K562 (cell line): Measurements from ENCODE around the gene COG4. TPM values are rescaled to one million over a fixed set of nuclear protein-coding genes. Genes with fewer than 3 reads are reported as not detected.

Experiments
- ATAC-seq: fragments of 200-7000 bp; cut with Tn5 transposase; 3 replicates; pipeline ENCODE4 v1.9.1; 2020; ENCODE audit warnings: moderate library complexity
- BruUV-seq: library from RNA; stranded (reverse); fragments of 400-500 nt; replicated peaks from 2 replicates; lab custom pipeline; 2021; lab: Mats Ljungman, UMichigan
- CTCF ChIA-PET: fragments of 300-600 bp; formaldehyde crosslinking; extraction: SDS; loops from one replicate; lab custom pipeline; 2021; ENCODE audit warnings: low intra/inter-chr PET ratio; lab: Yijun Ruan, JAX
- POLR2A ChIA-PET: fragments of 300-600, 350-650 bp; sonication (Branson Sonifier 250); formaldehyde crosslinking; extraction: SDS; loops from one replicate; lab custom pipeline; 2021; ENCODE audit warnings: antibody characterized with exemption, inconsistent platforms; lab: Yijun Ruan, JAX
- DNase-seq, 4 experiments: peaks; one replicate each; pipeline versions ENCODE4 v3.0.0 to v3.0.0-alpha.2; 2011 to 2018; ENCODE audit warnings: low spot score in 3 of 4, mixed read lengths in 3 of 4; ENCODE audit errors: extremely low read depth in 1 of 4
- FAIRE-seq: peaks from 2 replicates; lab custom pipeline; 2011; peaks lifted over from hg19 to GRCh38; lab: Jason Lieb, UNC
- H2AFZ ChIP-seq: 2 replicates; pipeline ENCODE4 v1.6.0; 2011; ENCODE audit warnings: low read depth, low read length, control low read depth, inconsistent platforms
- H3K27ac ChIP-seq: fragments of 200-600 bp; 3 replicates; pipeline ENCODE4 v1.8.0; 2011; ENCODE audit warnings: low read depth, mild to moderate bottlenecking, control low read depth, inconsistent platforms, low read length, moderate library complexity, mixed read lengths; ENCODE audit errors: extremely low read depth
- H3K27me3 ChIP-seq, 2 experiments: fragments of 300-600 bp in 1 of 2; 2 replicates in 1 of 2; 3 replicates in 1 of 2; pipeline versions ENCODE4 v1.6.0 to v1.8.0; 2011; ENCODE audit warnings: inconsistent platforms in 2 of 2, low read length in 2 of 2, mild to moderate bottlenecking in 1 of 2, mixed read lengths in 1 of 2, moderate library complexity in 1 of 2; ENCODE audit not compliant: control insufficient read depth in 2 of 2, insufficient read depth in 2 of 2
- H3K36me3 ChIP-seq: fragments of 300-600 bp; 3 replicates; pipeline ENCODE4 v1.8.0; 2011; ENCODE audit warnings: mild to moderate bottlenecking, low read length, inconsistent platforms; ENCODE audit not compliant: control insufficient read depth, insufficient read depth
- H3K4me1 ChIP-seq, 2 experiments: fragments of 200-600 bp in 1 of 2; replicated peaks in 1 of 2; 2 replicates in 1 of 2; 3 replicates in 1 of 2; pipeline versions ENCODE4 v1.5.1 to v1.8.0; 2011; ENCODE audit warnings: inconsistent platforms in 2 of 2, low read length in 2 of 2, mild to moderate bottlenecking in 1 of 2, mixed read lengths in 1 of 2, moderate library complexity in 1 of 2; ENCODE audit not compliant: control insufficient read depth in 2 of 2, insufficient read depth in 2 of 2
- H3K4me2 ChIP-seq: 2 replicates; pipeline ENCODE4 v1.6.1; 2011; ENCODE audit warnings: low read length, control low read depth, inconsistent platforms, mixed read lengths; ENCODE audit not compliant: insufficient read depth
- H3K4me3 ChIP-seq: fragments of 200-600 bp; sonication (generic), shearing (Covaris generic); 2 replicates; pipeline ENCODE4 v1.5.1; 2016; ENCODE audit warnings: control low read depth, inconsistent platforms
- H3K79me2 ChIP-seq: fragments of 200-600 bp; 3 replicates; pipeline ENCODE4 v1.8.0; 2011; ENCODE audit warnings: low read length, inconsistent platforms; ENCODE audit not compliant: control insufficient read depth, insufficient read depth
- H3K9ac ChIP-seq, 2 experiments: 2 replicates each; pipeline versions ENCODE4 v1.6.0 to v1.6.1; 2011; ENCODE audit warnings: low read depth in 2 of 2, low read length in 2 of 2, control low read depth in 1 of 2, inconsistent platforms in 1 of 2, mild to moderate bottlenecking in 1 of 2, mixed read lengths in 1 of 2; ENCODE audit not compliant: insufficient read depth in 1 of 2
- H3K9me1 ChIP-seq: one replicate; pipeline ENCODE4 v1.6.0; 2011; ENCODE audit warnings: inconsistent platforms, mild to moderate bottlenecking, low read length, moderate library complexity; ENCODE audit not compliant: control insufficient read depth, insufficient read depth
- H3K9me3 ChIP-seq: replicated peaks from 2 replicates; pipeline ENCODE4 v1.5.1; 2011; ENCODE audit warnings: low read depth, low read length, inconsistent platforms; ENCODE audit not compliant: control insufficient read depth, insufficient read depth
- H4K20me1 ChIP-seq: replicated peaks from 2 replicates; pipeline ENCODE4 v1.6.1; 2011; ENCODE audit warnings: low read length, inconsistent platforms, mixed read lengths; ENCODE audit not compliant: control insufficient read depth, insufficient read depth
- CC2D1A ChIP-seq: fragments of 450-650 bp; IDR thresholded peaks from 2 replicates; pipeline ENCODE4 v1.6.1; 2017; ENCODE audit warnings: mild to moderate bottlenecking
- KDM4B ChIP-seq, 2 experiments: fragments of 450-650 bp in 1 of 2; sonication (generic) in 1 of 2; IDR thresholded peaks; 2 replicates each; pipeline ENCODE4 v1.6.1; 2016 to 2017; ENCODE audit warnings: borderline replicate concordance in 2 of 2, antibody characterized with exemption in 1 of 2, low read depth in 1 of 2, mild to moderate bottlenecking in 1 of 2
- MIER1 ChIP-seq: fragments of 450-650 bp; IDR thresholded peaks from 2 replicates; pipeline ENCODE4 v1.6.1; 2016; ENCODE audit warnings: antibody characterized with exemption, mild to moderate bottlenecking, low read depth
- POLR2H ChIP-seq: IDR thresholded peaks from 2 replicates; pipeline ENCODE4 v1.6.1; 2016; ENCODE audit warnings: missing genetic modification characterization, low read depth, mild to moderate bottlenecking, control low read depth, missing compliant biosample characterization, moderate library complexity
- TAF15 ChIP-seq: fragments of 200-400 bp; formaldehyde crosslinking; IDR thresholded peaks from 2 replicates; pipeline ENCODE4 v1.6.1; 2017; ENCODE audit warnings: mild to moderate bottlenecking, low read depth, low read length, moderate library complexity
- ZNF707 ChIP-seq: fragments of 250-450 bp; sonication (Bioruptor Pico); conservative IDR thresholded peaks from 2 replicates; pipeline ENCODE4 v1.8.0; 2022; ENCODE audit warnings: inconsistent platforms, mild to moderate bottlenecking, moderate library complexity
- WGBS: fragments of 100-300 bp; shearing (Covaris generic); methylation state at CpG from one replicate; pipeline ENCODE4 v1.1.6; 2016; ENCODE audit warnings: low coverage, mixed read lengths; ENCODE audit not compliant: insufficient coverage; ENCODE audit errors: missing lambda C conversion rate; 5-methylcytosine and 5-hydroxymethylcytosine counted together
- in situ Hi-C: fragments of 300-500 bp; cut with MboI; formaldehyde crosslinking; loops from 4 replicates; pipeline ENCODE4 v1.15.0; 2018; ENCODE audit warnings: inconsistent platforms, mixed read lengths
- intact Hi-C: fragments of 100-400 bp; cut with micrococcal nuclease; formaldehyde crosslinking; loops from 2 replicates; pipeline ENCODE4 v1.14.2; 2022
- polyA plus RNA-seq, 8 experiments: library from polyadenylated mRNA; depleted of rRNA in 4 of 8; stranded (reverse) in 5 of 8; unstranded in 3 of 8; fragments of >200 nt; fragmentation: Nextera tagmentation in 2 of 8; fragmentation: Illumina TruSeq in 1 of 8; extraction: Ambion mirVana in 2 of 8; extraction: Trizol in 1 of 8; gene quantifications; 2 replicates each; pipeline versions ENCODE4 v1.2.1 to v1.2.3, GENCODE V29; 2011 to 2014; ENCODE audit warnings: inconsistent platforms in 1 of 8, missing spikeins in 1 of 8
- total RNA-seq, 7 experiments: library from RNA; depleted of rRNA in 6 of 7; stranded (reverse); fragments of >200 nt in 6 of 7; fragmentation: Illumina TruSeq in 2 of 7; extraction: Trizol in 2 of 7; gene quantifications; 2 replicates each; pipeline versions ENCODE4 v1.2.1 to v1.2.3, GENCODE V29; 2011 to 2021; ENCODE audit warnings: low replicate concordance in 1 of 7

COG4 gene
- total and polyA plus RNA-seq, 9 of the 15 experiments (the other 6 are each of a cell fraction or from before 2014, with no cell fraction given) = 13.7 to 73.9 (median 44.2) TPM

DNA sequence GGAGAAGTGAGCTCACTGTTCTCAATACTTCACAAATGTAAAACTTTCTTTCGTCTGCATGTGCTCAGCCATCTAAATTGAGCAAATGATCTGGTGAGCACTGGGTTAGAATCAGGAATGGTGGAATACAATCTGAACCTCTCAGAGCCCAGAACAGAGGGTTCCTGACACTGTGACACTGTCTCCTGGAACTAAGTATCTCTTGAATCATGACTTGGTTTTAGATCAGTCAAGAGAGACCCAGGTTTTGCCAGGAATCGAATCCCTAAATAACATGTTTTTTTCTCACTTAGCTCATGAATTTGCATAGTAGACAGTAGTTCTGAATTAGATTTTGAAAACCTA lies 49.5 kb upstream of the COG4 start:
- WGBS = 84% methylated on average over 2 of the region's 2 CpGs
- Histone ChIP-seq H3K79me2 (no peaks in the 10 kb centered on the region), H3K4me3 (no peak overlapping the region), H3K36me3 (peaks cover 69% of the 10 kb centered on the region), H3K9me1 (no peaks in the 10 kb centered on the region), H4K20me1 (peaks cover 21% of the 10 kb centered on the region), H3K9me3 (no peaks in the 10 kb centered on the region), H3K4me2 (no peak overlapping the region), H3K27ac (no peak overlapping the region; the same call in 2 of the 3 replicates), H2AFZ (no peak overlapping the region), H3K4me1 (no peaks in the 10 kb centered on the region; a peak in 2 of 5 replicates), H3K9ac (no peak overlapping the region), H3K27me3 (no peaks in the 10 kb centered on the region)
- no peak for FAIRE-seq
- ChIA-PET POLR2A (interaction anchor here (0.7 to 1.7 kb wide), 8 partner anchors 9 to 227 kb away, joined by 3 to 7 read pairs (median 4); partner anchors contain the start of gene DDX19A), CTCF (no interaction called here)
- no peak for ATAC-seq
- TF ChIP-seq TAF15 = no peak
- no peak for TF ChIP-seq MIER1
- TF ChIP-seq ZNF707 (CRISPR knock-in tag) = no peak
- TF ChIP-seq KDM4B (IDR thresholded peaks at IDR 0.05; ENCODE audit: borderline replicate concordance in 2 of 2, low read depth in 1 of 2) = no peak
- no peak for TF ChIP-seq POLR2H (tag)
- TF ChIP-seq CC2D1A = no peak
- in situ Hi-C loops = no loop called here
- intact Hi-C loops = loop anchor here (5.0 kb wide), 1 partner anchor 36 kb away; no protein-coding TSS in a partner anchor
- no peak for DNase-seq
- BruUV-seq = no TSS peak
